Frontal cortex (tissue), 4 donors: Measurements from ENCODE around the gene DDX10. TPM values are rescaled to one million over a fixed set of nuclear protein-coding genes. Genes with fewer than 3 reads are reported as not detected.
"Not testable (repeated sequence)": the region's sequence is repeated elsewhere in the genome, so short reads cannot be mapped to it uniquely, and the experiment has no call there.

Source experiments
- DNase-seq, 2 donors: peaks; one replicate each; pipeline ENCODE4 v3.0.0; 2012; ENCODE audit warnings: low spot score in 2 of 2
- FAIRE-seq: peaks from 2 replicates; lab custom pipeline; 2012; peaks lifted over from hg19 to GRCh38; lab: Jason Lieb, UNC
- total RNA-seq: library from RNA; depleted of rRNA; stranded (reverse); fragments of >200 nt; gene quantifications from one replicate; pipeline ENCODE4 v1.2.3, GENCODE V29; 2014
- donor health status: control.
- donor health status: control.
- donor health status: control.

DDX10 gene
- total RNA-seq, 1 donor from 2014 or later, result 31.4 TPM

DNA sequence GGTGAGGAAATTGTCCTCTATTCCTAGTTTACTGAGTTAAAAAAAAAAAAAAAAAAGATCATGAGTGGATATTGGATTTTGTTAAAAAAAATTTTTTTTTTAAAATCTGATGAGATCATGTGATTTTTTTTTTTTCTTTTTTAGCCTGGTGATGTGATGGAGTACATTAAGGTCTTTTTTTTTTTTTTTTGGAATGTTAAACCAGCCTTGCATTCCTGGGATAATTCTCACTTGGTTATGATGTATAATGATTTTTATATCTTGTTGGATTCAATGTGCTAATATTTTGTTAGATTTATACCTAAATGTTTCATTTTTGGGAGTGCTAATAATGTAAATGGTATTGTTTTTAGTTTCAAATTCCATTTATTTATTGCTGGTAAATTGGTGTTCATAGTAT, 43.3 kb downstream of the DDX10 start:
- DNase-seq (no peak), FAIRE-seq (peak; percentile 62)

DNA sequence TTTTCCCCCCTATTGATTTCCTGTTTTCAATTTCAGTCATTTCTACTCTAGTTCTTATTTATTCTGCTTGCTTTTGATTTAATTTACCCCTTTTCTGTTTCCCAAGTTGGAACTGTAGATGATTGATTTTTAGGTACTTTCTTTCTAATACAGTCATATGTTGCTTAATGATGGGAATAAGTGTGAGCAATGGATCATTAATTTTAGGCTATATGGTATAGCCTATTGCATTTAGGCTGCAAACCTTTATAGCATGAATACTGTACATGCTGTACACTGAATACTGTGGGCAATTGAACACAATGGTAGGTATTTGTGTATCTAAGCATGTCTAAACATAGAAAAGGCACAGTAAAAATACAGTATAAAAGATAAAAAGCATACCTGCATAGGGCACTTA, 44.9 kb downstream of the DDX10 start:
- FAIRE-seq (no peak), DNase-seq (no peak)

DNA sequence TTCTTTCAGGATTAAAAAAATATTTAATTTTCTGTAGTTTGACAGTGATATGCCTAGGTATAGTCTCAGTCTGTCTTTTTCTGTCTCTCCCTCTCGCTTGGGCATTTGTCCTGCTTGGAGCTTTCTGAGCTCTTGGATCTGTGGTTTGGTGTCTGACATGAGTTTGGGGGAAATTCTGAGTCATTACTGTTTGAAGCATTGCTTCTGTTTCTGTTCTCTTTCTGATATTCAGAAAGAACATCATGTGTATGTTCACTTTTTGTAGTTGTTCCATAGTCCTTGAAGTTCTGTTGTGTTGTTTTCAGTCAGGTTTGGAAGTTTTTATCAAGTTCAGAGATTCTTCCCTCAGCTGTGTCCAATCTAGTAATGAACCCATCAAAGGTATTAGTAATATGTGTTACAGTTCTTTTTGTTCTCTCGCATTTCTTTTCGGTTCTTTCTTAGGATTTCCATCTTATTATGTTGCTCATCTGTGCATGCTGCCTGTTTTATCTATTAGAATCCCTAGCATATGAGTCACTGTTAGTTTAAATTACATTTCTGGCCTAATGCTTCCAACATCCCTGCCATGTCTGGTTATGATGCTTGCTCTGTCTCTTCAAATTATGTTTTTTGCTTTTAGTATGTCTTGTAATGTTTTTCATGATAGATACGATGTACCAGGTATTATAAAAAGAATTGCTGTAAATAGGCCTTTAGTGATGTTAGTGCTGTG, 48.4 kb downstream of the DDX10 start:
- no peak for FAIRE-seq
- DNase-seq, result no peak

DNA sequence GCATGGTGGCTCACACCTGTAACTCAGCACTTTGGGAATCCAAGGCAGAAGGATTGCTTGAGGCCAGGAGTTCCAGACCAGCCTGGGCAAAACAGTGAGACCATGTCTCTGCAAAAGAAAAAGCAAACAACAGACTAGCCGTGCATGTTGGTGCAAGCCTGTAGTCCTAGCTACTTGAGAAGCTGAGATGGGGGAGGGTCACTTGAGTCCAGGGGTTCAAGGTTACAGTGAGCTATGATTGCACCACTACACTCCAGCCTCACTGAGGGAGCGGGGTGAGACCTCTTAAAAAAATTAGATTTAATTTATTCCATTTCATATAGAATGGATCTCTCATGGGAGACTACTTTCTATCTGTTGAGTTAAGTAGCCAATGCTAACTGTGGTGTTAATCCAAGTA, 50.4 kb downstream of the DDX10 start:
- FAIRE-seq, result no peak
- no peak for DNase-seq

DNA sequence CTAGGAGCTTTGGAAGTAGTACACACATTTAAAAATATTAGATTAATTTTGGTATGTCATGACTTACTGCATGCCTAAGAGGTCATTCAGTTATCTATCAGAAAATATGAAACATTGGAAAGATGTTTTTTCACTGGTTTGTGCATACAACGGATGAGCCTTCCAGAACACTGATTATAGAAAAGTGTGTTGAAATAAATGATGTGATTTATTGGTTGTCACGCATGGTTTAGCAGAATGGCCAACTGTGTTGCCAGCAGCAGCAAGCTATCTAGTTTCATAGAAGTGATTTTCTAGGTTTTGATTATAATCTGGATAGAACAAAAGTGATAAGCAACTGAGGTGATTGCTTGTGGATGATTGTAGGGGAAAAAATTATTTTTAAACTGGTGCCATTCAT, 53.6 kb downstream of the DDX10 start:
- no peak for DNase-seq
- no peak for FAIRE-seq

DNA sequence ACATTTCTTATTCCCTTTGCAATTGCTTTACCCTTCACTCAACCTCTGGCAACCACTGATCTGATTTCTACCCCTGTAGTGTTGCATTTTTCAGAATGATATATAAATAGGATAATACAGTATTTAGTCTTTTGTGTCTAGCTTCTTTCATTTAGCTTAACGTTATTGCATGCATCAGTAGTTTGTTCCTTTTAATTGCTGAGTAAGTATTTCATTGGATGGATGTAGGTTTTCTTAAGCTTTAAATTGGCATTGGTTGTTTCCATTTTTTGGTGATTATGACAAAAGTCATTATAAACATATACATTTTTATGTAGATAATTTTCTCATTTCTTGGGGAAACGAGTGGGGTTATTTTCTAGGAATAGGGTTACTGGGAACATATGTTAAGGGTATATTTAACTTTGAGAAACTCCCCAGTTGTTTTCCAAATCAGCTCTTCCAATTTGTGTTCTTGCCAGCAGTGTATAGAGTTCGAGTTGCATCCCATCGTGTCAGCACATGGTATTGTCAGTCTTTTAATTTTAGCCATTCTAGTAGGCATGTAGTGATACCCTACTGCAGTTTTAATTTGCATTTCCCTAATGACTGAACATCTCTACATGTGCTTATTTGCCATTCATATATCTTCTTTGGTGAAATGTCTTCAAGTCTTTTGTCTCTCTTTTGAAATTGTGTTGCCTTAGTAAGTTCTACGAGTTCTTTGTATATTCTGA, 60.3 kb downstream of the DDX10 start:
- DNase-seq, result no peak

DNA sequence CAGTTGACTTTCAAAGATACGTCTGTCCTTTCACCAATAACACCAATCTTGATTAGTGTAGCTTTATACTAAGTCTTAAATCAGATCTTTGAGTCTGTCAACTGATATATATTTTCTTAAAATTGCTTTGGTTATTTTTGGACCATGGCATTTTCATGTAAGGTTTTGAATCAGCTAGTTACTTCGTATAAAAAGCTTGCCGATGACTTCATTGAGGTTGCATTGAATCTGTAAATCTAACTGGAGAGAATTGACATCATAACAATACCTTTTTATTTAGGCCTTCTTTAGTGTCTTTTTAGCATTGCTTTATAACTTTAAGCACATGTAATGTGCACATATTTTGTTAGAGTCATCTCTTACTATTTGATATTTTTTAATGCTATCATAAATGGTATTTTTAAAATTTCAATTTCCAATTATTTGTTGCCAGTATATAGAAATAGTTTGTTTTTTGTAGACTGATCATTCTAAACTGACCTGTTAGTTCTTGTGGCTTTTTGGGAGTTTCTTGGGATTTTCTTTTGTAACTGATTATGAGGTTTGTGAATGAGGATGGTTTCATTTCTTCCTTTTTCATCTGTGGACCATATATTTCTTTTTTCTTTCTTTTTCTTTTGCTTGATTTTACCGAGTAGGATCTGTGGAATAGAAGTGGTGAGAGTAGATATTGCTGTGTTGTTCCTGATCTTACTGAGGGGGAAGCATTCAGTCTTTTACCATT, 61.4 kb downstream of the DDX10 start:
- FAIRE-seq (peak; percentile 49), DNase-seq (no peak)

More for the DNA sequence above, 60.3 kb downstream of the DDX10 start:
- no peak for FAIRE-seq

DNA sequence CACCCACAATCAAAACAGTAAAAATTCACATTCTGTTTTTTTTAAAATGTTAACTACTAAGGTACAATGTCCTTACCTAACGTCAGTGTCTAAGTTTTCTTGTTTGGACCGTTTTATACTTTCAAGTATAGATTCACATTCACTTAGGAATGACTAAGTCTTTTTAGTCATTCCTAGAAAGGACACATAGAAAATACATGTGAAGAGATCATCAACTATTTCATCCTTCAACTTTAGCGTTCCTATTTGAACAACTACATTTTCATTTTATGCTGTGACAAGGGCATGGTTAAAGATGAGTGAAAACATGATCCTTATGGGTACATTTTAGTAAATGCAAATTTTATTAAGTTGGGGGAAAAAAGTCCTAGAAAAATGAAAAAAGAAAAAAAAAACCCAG, 62.8 kb downstream of the DDX10 start:
- FAIRE-seq (no peak), DNase-seq (no peak)

DNA sequence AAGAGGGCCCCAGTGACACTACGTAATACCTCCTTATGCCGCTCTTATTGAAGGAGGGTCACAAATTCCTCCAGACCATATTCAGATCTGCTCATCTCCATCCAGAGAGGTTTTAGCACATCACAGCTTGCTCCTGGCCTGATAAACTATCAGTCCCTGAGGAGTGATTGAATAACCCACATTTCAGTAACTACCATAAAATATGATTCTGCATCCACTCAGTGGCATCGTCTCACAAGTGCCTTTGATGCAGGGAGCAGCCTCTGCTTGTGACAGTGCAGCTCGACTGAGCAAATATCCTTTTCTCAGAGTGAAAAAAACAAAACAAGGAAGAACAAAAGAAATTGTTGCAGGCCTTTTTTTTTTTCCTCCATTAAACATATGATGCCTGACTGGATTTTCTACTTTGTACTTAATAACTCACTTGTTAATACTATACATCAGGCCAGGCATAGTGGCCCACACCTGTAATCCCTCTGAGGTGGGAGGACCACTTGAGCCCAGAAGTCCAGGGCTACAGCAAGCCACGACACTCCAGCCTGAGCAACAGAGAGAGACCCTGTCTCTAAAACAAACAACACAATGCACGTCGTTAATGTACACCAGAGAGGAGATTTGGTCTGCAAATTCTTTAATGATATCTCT, 64.5 kb downstream of the DDX10 start:
- FAIRE-seq, result no peak
- no peak for DNase-seq

DNA sequence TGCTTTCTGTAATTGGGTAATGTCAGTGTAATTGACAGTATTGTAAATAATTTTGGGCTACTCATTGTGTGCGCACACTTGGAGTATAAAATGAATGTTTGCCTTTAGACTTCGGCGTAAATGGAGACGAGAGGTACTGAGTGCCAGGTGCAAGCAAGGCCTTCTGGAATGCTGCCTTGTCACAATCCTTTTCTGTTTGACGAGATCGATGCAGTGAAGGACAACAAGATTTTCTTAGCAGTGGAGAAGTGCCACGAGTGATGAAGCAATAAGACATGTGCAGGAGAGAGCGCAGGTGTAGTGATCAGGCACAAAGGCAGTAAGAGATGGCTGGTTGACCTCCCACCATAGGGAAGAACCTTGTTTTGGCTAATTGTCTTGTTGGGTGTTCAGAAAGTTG, 67.5 kb downstream of the DDX10 start:
- FAIRE-seq (no peak), DNase-seq (no peak)

DNA sequence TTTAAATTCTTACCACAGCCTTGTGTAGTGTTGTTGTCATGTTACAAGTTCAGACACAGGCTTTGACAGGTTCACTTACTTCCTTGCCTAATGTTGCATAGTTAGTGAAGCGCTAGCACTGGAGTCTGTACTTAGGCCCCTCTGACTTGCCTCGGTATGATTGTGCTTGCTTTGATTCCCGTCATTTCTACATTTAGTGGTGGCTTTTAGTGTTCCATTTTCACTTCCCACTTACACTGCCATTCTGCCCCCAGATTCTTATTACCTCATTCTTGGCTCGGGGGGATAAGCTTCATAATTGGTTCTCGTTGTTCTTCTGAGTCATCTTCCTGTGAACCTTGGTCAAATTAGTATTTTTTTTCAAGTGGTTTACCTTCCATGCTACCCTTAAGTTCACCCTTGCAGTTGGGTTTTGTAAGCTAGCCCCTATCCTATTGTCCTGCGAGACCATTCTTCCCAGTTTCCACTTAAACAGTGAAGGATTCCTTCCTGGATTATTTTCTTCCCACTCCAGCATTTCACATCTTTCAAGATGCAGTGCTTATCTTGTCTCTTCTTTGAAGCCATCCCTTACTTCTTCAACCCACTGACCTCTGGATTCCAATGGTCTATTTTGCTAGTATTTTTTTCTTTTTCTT, 68.7 kb downstream of the DDX10 start:
- DNase-seq (no peak), FAIRE-seq (no peak)

DNA sequence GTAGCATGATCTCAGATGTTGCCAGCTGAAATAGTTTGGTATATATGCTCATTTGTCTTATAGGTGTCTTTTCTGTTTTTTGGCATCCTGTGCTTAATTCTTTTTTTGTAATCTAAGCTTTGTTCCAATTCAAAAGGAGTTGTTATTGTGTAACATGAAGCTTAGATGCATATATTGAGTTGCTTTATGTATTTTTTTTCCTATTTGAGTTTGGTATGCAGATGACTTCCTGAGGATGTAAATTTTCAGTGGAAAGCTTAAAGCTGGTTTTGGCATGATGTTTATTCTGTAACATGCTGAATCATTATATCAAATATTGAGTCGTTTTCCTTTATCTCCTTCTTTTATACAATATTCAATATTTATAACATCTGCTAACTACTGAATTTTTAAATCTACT, 69.4 kb downstream of the DDX10 start:
- DNase-seq (no peak), FAIRE-seq (no peak)

DNA sequence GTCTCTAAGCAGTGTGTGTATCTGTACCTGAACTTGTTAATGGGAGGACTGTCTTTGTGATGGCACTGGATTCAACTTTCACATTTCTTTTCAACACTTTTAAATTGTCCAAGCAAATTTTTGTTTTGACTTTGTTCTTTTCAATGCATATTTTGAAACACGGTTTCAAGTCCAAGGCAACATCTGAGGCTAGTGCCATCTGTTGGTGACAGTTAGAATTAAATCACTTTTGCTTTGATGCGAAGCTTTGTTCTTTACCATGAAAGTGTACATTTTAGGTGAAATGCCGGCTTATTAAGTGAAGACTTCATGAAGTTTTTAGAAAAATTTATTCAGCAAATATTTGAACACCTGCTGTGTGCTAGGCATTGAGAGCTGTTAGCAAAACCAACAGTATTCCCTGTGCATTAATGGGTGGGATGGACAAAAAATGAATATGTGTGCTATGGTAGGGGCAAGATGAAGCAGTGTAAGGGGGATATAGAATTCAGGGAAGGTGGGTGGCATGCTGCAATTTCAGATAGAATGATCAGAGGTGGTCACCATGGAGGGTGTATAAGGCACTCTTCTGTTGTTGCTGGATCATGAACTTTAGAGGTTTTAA, 70.2 kb downstream of the DDX10 start:
- FAIRE-seq (no peak), DNase-seq (no peak)

DNA sequence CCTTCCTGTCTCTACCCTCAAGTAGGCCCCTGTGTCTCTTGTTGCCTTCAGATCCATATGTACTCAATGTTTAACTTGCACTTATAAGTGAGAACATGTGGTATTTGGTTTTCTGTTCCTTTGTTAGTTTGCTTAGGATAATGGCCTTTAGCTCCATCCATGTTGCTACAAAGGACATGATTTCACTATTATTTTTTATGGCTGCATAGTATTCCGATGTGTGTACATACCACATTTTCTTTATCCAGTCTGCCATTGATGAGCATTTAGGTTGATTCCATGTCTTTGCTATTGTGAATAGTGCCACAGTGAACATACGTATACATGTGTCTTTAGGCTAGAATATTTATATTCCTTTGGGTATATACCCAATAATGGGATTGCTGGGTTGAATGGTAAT, 75.3 kb downstream of the DDX10 start:
- FAIRE-seq, DNase-seq: not testable (repeated sequence)

DNA sequence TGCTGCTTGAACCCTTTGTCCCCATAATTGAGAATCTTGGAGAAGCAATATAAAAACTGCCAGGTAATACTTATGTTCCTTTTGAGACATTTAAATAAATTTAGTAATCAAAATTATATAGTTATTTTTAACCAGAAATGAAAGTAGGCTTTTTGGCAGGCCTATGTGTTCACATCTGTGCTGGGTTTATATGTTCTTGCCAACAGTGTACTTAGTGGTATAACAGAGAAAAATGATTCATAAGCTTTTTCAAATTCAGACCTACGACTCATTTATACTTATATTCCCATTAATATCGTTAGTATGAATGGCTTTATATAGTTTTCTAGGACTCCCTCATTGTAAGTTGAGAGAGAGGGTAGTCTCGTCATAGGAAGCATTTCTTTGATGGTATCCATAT, 79.0 kb downstream of the DDX10 start:
- DNase-seq (no peak), FAIRE-seq (no peak)

DNA sequence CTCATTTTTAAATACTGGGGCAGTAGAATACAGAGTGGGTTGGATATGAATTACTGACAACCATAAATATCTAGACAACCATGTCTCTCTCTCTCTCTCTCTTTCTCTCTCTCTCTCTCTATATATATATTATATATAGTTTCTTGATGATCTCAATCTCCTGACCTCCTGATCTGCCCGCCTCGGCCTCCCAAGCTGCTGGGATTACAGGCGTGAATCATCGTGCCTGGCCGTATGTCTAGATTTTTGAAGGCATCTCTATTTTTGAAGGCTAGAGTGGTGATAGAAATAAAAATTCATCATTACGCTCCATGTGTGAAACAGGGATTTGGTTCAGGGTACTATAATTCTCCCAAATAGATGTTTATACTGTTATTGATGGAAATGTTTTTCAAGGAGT, 84.1 kb downstream of the DDX10 start:
- FAIRE-seq (no peak), DNase-seq (no peak)

DNA sequence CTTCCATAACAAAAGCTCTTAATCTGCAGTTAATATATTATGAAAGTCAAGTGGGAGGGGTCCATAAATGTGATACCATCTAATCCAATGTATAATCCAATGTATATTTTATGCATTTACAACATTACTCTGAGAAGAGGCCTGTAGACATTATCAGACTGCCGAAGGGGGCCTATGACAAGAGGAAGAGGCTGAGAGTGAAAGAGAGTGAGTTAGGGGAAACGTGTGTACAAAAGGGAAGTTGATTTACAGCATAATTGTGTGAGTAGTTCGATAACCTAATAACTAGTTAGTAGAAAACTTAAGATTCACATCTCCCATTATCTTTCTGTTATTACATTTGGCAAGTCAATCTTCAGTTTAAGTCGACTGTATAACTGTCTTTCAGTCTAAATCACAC, 86.6 kb downstream of the DDX10 start:
- FAIRE-seq (no peak), DNase-seq (no peak)

DNA sequence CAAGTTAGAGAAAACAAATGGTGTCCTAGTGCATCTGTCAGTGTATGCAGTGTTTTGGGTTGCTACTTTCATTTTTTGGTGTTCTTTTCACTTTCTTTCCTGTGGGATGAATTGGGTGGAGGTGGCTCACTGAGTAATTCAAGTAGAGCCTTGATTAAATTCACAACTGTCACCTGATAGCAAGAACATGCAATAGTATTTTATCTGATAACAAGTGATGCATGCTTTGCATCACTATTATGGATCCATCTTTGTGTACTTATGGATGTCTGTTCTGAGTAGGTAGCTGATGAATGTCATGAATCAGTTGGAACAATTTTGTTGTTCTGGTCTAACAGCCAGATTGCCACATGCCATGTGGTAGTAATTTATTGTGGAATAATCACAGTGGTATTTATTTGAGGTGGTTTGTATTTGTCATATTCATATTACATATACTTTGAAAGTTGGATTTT, 87.5 kb downstream of the DDX10 start:
- FAIRE-seq (no peak), DNase-seq (no peak)

DNA sequence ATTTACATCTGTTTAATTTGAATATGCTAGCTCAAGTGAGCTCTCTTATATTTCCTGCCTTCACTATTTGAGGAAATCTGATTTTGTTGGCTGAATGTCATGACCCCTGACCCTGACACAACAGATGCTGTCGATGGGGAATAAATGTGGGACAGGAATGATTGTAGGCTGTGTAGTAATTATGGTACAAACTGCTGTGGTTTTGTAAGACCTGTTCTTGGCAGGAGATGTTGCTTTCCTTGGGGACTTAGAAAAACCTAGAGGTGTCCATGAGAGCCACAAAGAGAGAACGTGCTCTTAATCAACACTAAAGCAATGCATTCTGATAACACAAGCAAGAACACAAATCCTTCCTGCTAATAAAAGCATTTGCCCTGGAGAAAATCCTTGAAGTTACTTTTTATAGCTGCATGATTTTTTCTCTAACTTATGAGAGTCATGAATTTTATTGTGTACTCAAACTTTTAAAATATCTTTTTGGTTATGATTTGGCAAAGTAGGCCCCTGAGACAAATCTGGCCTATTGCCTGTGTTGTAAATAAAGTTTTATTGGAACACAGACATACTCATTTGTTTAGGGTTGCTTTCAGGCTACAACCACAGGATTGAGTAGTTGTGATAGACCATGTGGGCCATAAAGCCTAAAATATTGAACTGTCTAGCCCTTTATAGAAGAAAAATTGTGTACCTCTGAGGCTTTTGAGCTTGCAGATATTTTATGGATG, 90.2 kb downstream of the DDX10 start:
- FAIRE-seq, result no peak
- no peak for DNase-seq
